Mesendoderm (in vitro differentiated cells): Measurements from ENCODE around the gene TIMELESS.

Source experiments
- DNase-seq: peaks from one replicate; pipeline ENCODE4 v3.0.0; 2013
- H2AK5ac ChIP-seq: 2 replicates; pipeline ENCODE4 v1.6.1; 2013; ENCODE audit warnings: low read length, inconsistent platforms
- H2BK120ac ChIP-seq: 2 replicates; pipeline ENCODE4 v1.6.1; 2013; ENCODE audit warnings: low read depth, mild to moderate bottlenecking, low read length, moderate library complexity, mixed read lengths
- H2BK15ac ChIP-seq: replicated peaks from 2 replicates; pipeline ENCODE4 v1.6.1; 2013; ENCODE audit warnings: low read depth, mild to moderate bottlenecking, moderate library complexity
- H2BK5ac ChIP-seq: 2 replicates; pipeline ENCODE4 v1.6.1; 2013; ENCODE audit warnings: low read length, inconsistent platforms
- H3K18ac ChIP-seq: 2 replicates; pipeline ENCODE4 v1.6.1; 2013; ENCODE audit warnings: mild to moderate bottlenecking, low read length, mixed read lengths
- H3K23ac ChIP-seq: one replicate; pipeline ENCODE4 v1.6.1; 2013; ENCODE audit warnings: low read length
- H3K27ac ChIP-seq: 2 replicates; pipeline ENCODE4 v1.5.1; 2013; ENCODE audit warnings: low read depth, mild to moderate bottlenecking, inconsistent platforms, low read length, moderate library complexity
- H3K27me3 ChIP-seq: 2 replicates; pipeline ENCODE4 v1.6.1; 2013; ENCODE audit warnings: low read length, control low read depth, mild to moderate bottlenecking, inconsistent platforms; ENCODE audit not compliant: insufficient read depth, poor library complexity
- H3K36me3 ChIP-seq: 2 replicates; pipeline ENCODE4 v1.6.1; 2013; ENCODE audit warnings: low read length, inconsistent platforms; ENCODE audit not compliant: control insufficient read depth, insufficient read depth
- H3K4ac ChIP-seq: one replicate; pipeline ENCODE4 v1.6.1; 2013; ENCODE audit warnings: low read depth, mild to moderate bottlenecking, low read length, moderate library complexity
- H3K4me1 ChIP-seq: 2 replicates; pipeline ENCODE4 v1.6.1; 2013; ENCODE audit warnings: low read depth, low read length, inconsistent platforms; ENCODE audit not compliant: control insufficient read depth
- H3K4me2 ChIP-seq: 2 replicates; pipeline ENCODE4 v1.6.1; 2013; ENCODE audit warnings: low read length
- H3K4me3 ChIP-seq: 2 replicates; pipeline ENCODE4 v1.5.1; 2013; ENCODE audit warnings: mild to moderate bottlenecking, low read length
- H3K56ac ChIP-seq: one replicate; pipeline ENCODE4 v1.6.1; 2013; ENCODE audit warnings: low read length
- H3K79me1 ChIP-seq: 2 replicates; pipeline ENCODE4 v1.6.1; 2013; ENCODE audit warnings: low read length, inconsistent platforms
- H3K79me2 ChIP-seq: 2 replicates; pipeline ENCODE4 v1.6.1; 2013; ENCODE audit warnings: mild to moderate bottlenecking, low read length; ENCODE audit not compliant: control insufficient read depth, insufficient read depth
- H3K9ac ChIP-seq: 2 replicates; pipeline ENCODE4 v1.6.1; 2013; ENCODE audit warnings: low read length, inconsistent platforms
- H4K5ac ChIP-seq: one replicate; pipeline ENCODE4 v1.6.1; 2013; ENCODE audit warnings: low read length
- H4K8ac ChIP-seq: one replicate; pipeline ENCODE4 v1.6.1; 2013; ENCODE audit warnings: low read depth, mild to moderate bottlenecking, control low read depth, low read length, moderate library complexity
- WGBS: extraction: QIAGEN DNeasy Blood & Tissue Kit; methylation state at CpG from one replicate; pipeline ENCODE4 v1.1.7; 2013; ENCODE audit warnings: low lambda C conversion rate, missing lambda C conversion rate; ENCODE audit not compliant: insufficient coverage; ENCODE audit errors: extremely low coverage; 5-methylcytosine and 5-hydroxymethylcytosine counted together

TIMELESS gene

GRCh38 chr12:56392331-56392730 is 56.9 kb downstream of the TIMELESS start:
- no peaks in the 10 kb centered on the region for H3K4me1 ChIP-seq
- no peak overlapping the region for H3K27ac ChIP-seq
- H3K27me3 ChIP-seq: no peaks in the 10 kb centered on the region
- no peaks in the 10 kb centered on the region for H3K36me3 ChIP-seq
- no peak for DNase-seq
- no CpG with 5 or more reads among the region's 2 CpGs for WGBS
- H4K8ac ChIP-seq: no peak overlapping the region
- H2BK15ac ChIP-seq: no peak overlapping the region
- H3K23ac ChIP-seq: no peak overlapping the region
- H4K5ac ChIP-seq: no peak overlapping the region
- H3K4ac ChIP-seq: no peak overlapping the region
- H3K4me2 ChIP-seq: no peak overlapping the region
- H2AK5ac ChIP-seq: no peak overlapping the region
- no peak overlapping the region for H2BK5ac ChIP-seq
- no peak overlapping the region for H3K4me3 ChIP-seq
- no peak overlapping the region for H3K18ac ChIP-seq
- H2BK120ac ChIP-seq: no peak overlapping the region
- H3K79me1 ChIP-seq: no peaks in the 10 kb centered on the region
- H3K79me2 ChIP-seq: no peaks in the 10 kb centered on the region
- no peak overlapping the region for H3K9ac ChIP-seq
- H3K56ac ChIP-seq: no peak overlapping the region

- no peaks in the 10 kb centered on the region for H3K36me3 ChIP-seq
- no peak overlapping the region for H3K9ac ChIP-seq
- H3K27me3 ChIP-seq: no peaks in the 10 kb centered on the region
- H3K27ac ChIP-seq: no peak overlapping the region
- no peak overlapping the region for H4K5ac ChIP-seq
- no peak overlapping the region for H2AK5ac ChIP-seq
- no peak overlapping the region for H2BK120ac ChIP-seq
- no peak overlapping the region for H3K4me2 ChIP-seq
- H2BK5ac ChIP-seq: no peak overlapping the region
- H2BK15ac ChIP-seq: no peak overlapping the region
- WGBS: no CpG with 5 or more reads among the region's 1 CpG
- H3K79me2 ChIP-seq: no peaks in the 10 kb centered on the region
- H3K4me3 ChIP-seq: no peak overlapping the region
- no peak for DNase-seq
- no peaks in the 10 kb centered on the region for H3K79me1 ChIP-seq
- no peak overlapping the region for H3K18ac ChIP-seq
- H3K4me1 ChIP-seq: no peaks in the 10 kb centered on the region
- H3K23ac ChIP-seq: no peak overlapping the region
- H4K8ac ChIP-seq: no peak overlapping the region
- no peak overlapping the region for H3K56ac ChIP-seq
- H3K4ac ChIP-seq: no peak overlapping the region
Measured at GRCh38 chr12:56391721-56392120, 57.5 kb downstream of the TIMELESS start.

GRCh38 chr12:56389412-56389811 is 59.8 kb downstream of the TIMELESS start:
- no peak overlapping the region for H2BK5ac ChIP-seq
- no peak overlapping the region for H2AK5ac ChIP-seq
- no peak overlapping the region for H3K27ac ChIP-seq
- no peak overlapping the region for H4K5ac ChIP-seq
- H3K36me3 ChIP-seq: no peaks in the 10 kb centered on the region
- H3K18ac ChIP-seq: no peak overlapping the region
- no peaks in the 10 kb centered on the region for H3K27me3 ChIP-seq
- H3K4ac ChIP-seq: no peak overlapping the region
- no peaks in the 10 kb centered on the region for H3K79me1 ChIP-seq
- H3K56ac ChIP-seq: no peak overlapping the region
- H2BK120ac ChIP-seq: no peak overlapping the region
- no peak for DNase-seq
- no peak overlapping the region for H3K23ac ChIP-seq
- no peaks in the 10 kb centered on the region for H3K79me2 ChIP-seq
- no peaks in the 10 kb centered on the region for H3K4me1 ChIP-seq
- no peak overlapping the region for H3K4me2 ChIP-seq
- no peak overlapping the region for H3K9ac ChIP-seq
- WGBS: no CpG with 5 or more reads among the region's 5 CpGs
- no peak overlapping the region for H2BK15ac ChIP-seq
- no peak overlapping the region for H4K8ac ChIP-seq
- H3K4me3 ChIP-seq: no peak overlapping the region

- H3K79me2 ChIP-seq: no peaks in the 10 kb centered on the region
- H3K36me3 ChIP-seq: no peaks in the 10 kb centered on the region
- H2BK15ac ChIP-seq: no peak overlapping the region
- WGBS: no CpG with 5 or more reads among the region's 7 CpGs
- H2BK5ac ChIP-seq: no peak overlapping the region
- H3K23ac ChIP-seq: no peak overlapping the region
- H3K9ac ChIP-seq: no peak overlapping the region
- no peak overlapping the region for H4K8ac ChIP-seq
- H3K4me1 ChIP-seq: no peaks in the 10 kb centered on the region
- H2AK5ac ChIP-seq: no peak overlapping the region
- H3K27me3 ChIP-seq: no peaks in the 10 kb centered on the region
- H3K18ac ChIP-seq: no peak overlapping the region
- DNase-seq: peak; percentile 48
- no peak overlapping the region for H3K4ac ChIP-seq
- no peak overlapping the region for H3K4me2 ChIP-seq
- no peak overlapping the region for H3K27ac ChIP-seq
- no peak overlapping the region for H3K4me3 ChIP-seq
- no peak overlapping the region for H4K5ac ChIP-seq
- no peaks in the 10 kb centered on the region for H3K79me1 ChIP-seq
- H3K56ac ChIP-seq: no peak overlapping the region
- H2BK120ac ChIP-seq: no peak overlapping the region
Measured at GRCh38 chr12:56387152-56387736, 62.0 kb downstream of the TIMELESS start.

- H2BK5ac ChIP-seq: no peak overlapping the region
- H3K4me2 ChIP-seq: no peak overlapping the region
- H3K4me3 ChIP-seq: no peak overlapping the region
- H3K27me3 ChIP-seq: no peaks in the 10 kb centered on the region
- no peaks in the 10 kb centered on the region for H3K79me1 ChIP-seq
- no peak overlapping the region for H2BK120ac ChIP-seq
- no peak overlapping the region for H2BK15ac ChIP-seq
- H2AK5ac ChIP-seq: no peak overlapping the region
- no peak for DNase-seq
- H3K56ac ChIP-seq: no peak overlapping the region
- no peaks in the 10 kb centered on the region for H3K36me3 ChIP-seq
- H3K4ac ChIP-seq: no peak overlapping the region
- WGBS: no CpG with 5 or more reads among the region's 1 CpG
- H3K9ac ChIP-seq: no peak overlapping the region
- no peak overlapping the region for H3K18ac ChIP-seq
- H3K23ac ChIP-seq: no peak overlapping the region
- H3K4me1 ChIP-seq: no peaks in the 10 kb centered on the region
- no peak overlapping the region for H3K27ac ChIP-seq
- H4K8ac ChIP-seq: no peak overlapping the region
- no peak overlapping the region for H4K5ac ChIP-seq
- no peaks in the 10 kb centered on the region for H3K79me2 ChIP-seq
Measured at GRCh38 chr12:56385873-56386272, 63.4 kb downstream of the TIMELESS start.

- no peak overlapping the region for H2BK120ac ChIP-seq
- no peak overlapping the region for H3K4me3 ChIP-seq
- no peak overlapping the region for H3K18ac ChIP-seq
- no peak overlapping the region for H2AK5ac ChIP-seq
- no peak overlapping the region for H4K5ac ChIP-seq
- H2BK15ac ChIP-seq: no peak overlapping the region
- H3K4ac ChIP-seq: no peak overlapping the region
- no peak overlapping the region for H3K4me2 ChIP-seq
- H4K8ac ChIP-seq: no peak overlapping the region
- no peaks in the 10 kb centered on the region for H3K36me3 ChIP-seq
- no peak overlapping the region for H2BK5ac ChIP-seq
- H3K9ac ChIP-seq: no peak overlapping the region
- no CpG with 5 or more reads among the region's 16 CpGs for WGBS
- DNase-seq: no peak
- H3K27ac ChIP-seq: no peak overlapping the region
- no peak overlapping the region for H3K56ac ChIP-seq
- no peaks in the 10 kb centered on the region for H3K4me1 ChIP-seq
- H3K27me3 ChIP-seq: no peaks in the 10 kb centered on the region
- no peaks in the 10 kb centered on the region for H3K79me2 ChIP-seq
- no peak overlapping the region for H3K23ac ChIP-seq
- no peaks in the 10 kb centered on the region for H3K79me1 ChIP-seq
Measured at GRCh38 chr12:56382611-56383010, 66.6 kb downstream of the TIMELESS start.
